SU-DHL-6 (cell line): Measurements from ENCODE around the gene ARSA.
A peak's percentile ranks its signal among the peaks of the same experiment; 100 is the strongest.

Experiments used
- CTCF ChIP-seq: fragments of 200-600 bp; sonication (generic); IDR thresholded peaks from one replicate; pipeline ENCODE4 v1.5.1; 2017; ENCODE audit warnings: antibody characterized with exemption, mild to moderate bottlenecking, low read length, moderate library complexity; ENCODE audit not compliant: insufficient read depth, poor library complexity, severe bottlenecking
- EZH2phosphoT487 ChIP-seq: fragments of 200-600 bp; sonication (generic), shearing (Covaris generic); conservative IDR thresholded peaks from 2 replicates; pipeline ENCODE4 v1.6.1; 2018; ENCODE audit warnings: mild to moderate bottlenecking, antibody characterized with exemption, low read length, moderate library complexity, mixed read lengths

- TF ChIP-seq CTCF (peak; percentile 75), EZH2phosphoT487 (no peak)
Measured at GRCh38 chr22:50621948-50622722, 5.8 kb downstream of the ARSA start.
